Esophagus squamous epithelium (tissue), 5 donors: ENCODE data around the gene PAK6. TPM values are rescaled to one million over a fixed set of nuclear protein-coding genes. Genes with fewer than 3 reads are reported as not detected.

Experiments used
- DNase-seq: peaks from one replicate; lab custom pipeline; 2025; lab: John Stamatoyannopoulos, UW
- H3K27ac ChIP-seq, 4 donors: fragments of 200-600 bp; sonication (generic); one replicate each; pipeline ENCODE4 v1.5.1; 2016 to 2019; ENCODE audit warnings: mild to moderate bottlenecking in 1 of 4
- H3K27me3 ChIP-seq, 4 donors: fragments of 200-600 bp; sonication (generic); 1 replicate in 3 of 4; 2 replicates in 1 of 4; pipeline versions ENCODE4 v1.5.1 to v1.6.0; 2017 to 2021; ENCODE audit warnings: antibody characterized with exemption in 1 of 4
- H3K36me3 ChIP-seq, 3 donors: fragments of 200-600 bp; sonication (generic); one replicate each; pipeline ENCODE4 v1.5.1; 2016 to 2019
- H3K4me1 ChIP-seq, 3 donors: fragments of 200-600 bp; sonication (generic); one replicate each; pipeline ENCODE4 v1.5.1; 2017 to 2019
- H3K4me3 ChIP-seq, 4 donors: fragments of 200-600 bp; sonication (generic); 1 replicate in 3 of 4; 2 replicates in 1 of 4; pipeline ENCODE4 v1.5.1; 2016 to 2019; ENCODE audit warnings: mild to moderate bottlenecking in 2 of 4, moderate library complexity in 1 of 4
- H3K9me3 ChIP-seq, 3 donors: fragments of 200-600 bp; sonication (generic); one replicate each; pipeline ENCODE4 v1.5.1; 2016 to 2019
- CTCF ChIP-seq, 6 experiments: fragments of 450-650 bp in 4 of 6; fragments of 200-600 bp in 2 of 6; sonication (generic) in 2 of 6; IDR thresholded peaks; one replicate each; pipeline ENCODE4 v1.5.1; 2016 to 2019; ENCODE audit warnings: antibody characterized with exemption in 6 of 6, mild to moderate bottlenecking in 4 of 6, moderate library complexity in 4 of 6
- POLR2A ChIP-seq, 4 donors: fragments of 450-650 bp; IDR thresholded peaks; one replicate each; pipeline ENCODE4 v1.6.1; 2017; ENCODE audit warnings: antibody characterized with exemption in 4 of 4, mild to moderate bottlenecking in 4 of 4, moderate library complexity in 3 of 4
- WGBS, 2 donors: methylation state at CpG; one replicate each; pipeline ENCODE4 v1.1.5; 2018; 5-methylcytosine and 5-hydroxymethylcytosine counted together
- intact Hi-C: fragments of 100-400 bp; cut with DNase I; formaldehyde crosslinking; loops from one replicate; pipeline ENCODE4 v1.15.0; 2022
- total RNA-seq, 4 donors: library from RNA; depleted of rRNA; stranded (reverse); fragments of >200 nt; gene quantifications; one replicate each; pipeline ENCODE4 v1.1.0, GENCODE V29; 2016
- donor health status: DM: yes; HTN: yes; CAD: no.

PAK6 gene
- total RNA-seq, 4 donors from 2014 or later: 31.5 to 53.5 (median 37.2) TPM

GRCh38 chr15:40290918-40291574, 52.2 kb downstream of the PAK6 start:
- DNase-seq: no peak
- peak in 2 of 6 experiments; percentile 8 to 10 for TF ChIP-seq CTCF (IDR thresholded peaks at IDR 0.05)
- TF ChIP-seq POLR2A (IDR thresholded peaks at IDR 0.05): no peak
- H3K27ac ChIP-seq: no peak overlapping the region
- H3K4me1 ChIP-seq: peaks cover 4 to 15% (median 8%) of the 10 kb centered on the region in 3 donors
- peak overlapping the region; percentile 12 to 62 (median 35) for H3K4me3 ChIP-seq
- intact Hi-C loops: no loop called here
- WGBS, 2 donors: no CpG with 5 or more reads among the region's 68 CpGs
- no peaks in the 10 kb centered on the region for H3K36me3 ChIP-seq
- H3K9me3 ChIP-seq: no peaks in the 10 kb centered on the region
- H3K27me3 ChIP-seq: peaks cover 0 to 96% (median 0%) of the 10 kb centered on the region in 4 donors

GRCh38 chr15:40292246-40292645, 53.4 kb downstream of the PAK6 start:
- no peak overlapping the region for H3K4me3 ChIP-seq
- no peaks in the 10 kb centered on the region for H3K36me3 ChIP-seq
- H3K9me3 ChIP-seq: no peaks in the 10 kb centered on the region
- 61 to 68% methylated on average over 3 of the region's 3 CpGs for WGBS, 2 donors
- no peak for DNase-seq
- intact Hi-C loops: no loop called here
- peaks cover 4 to 18% (median 8%) of the 10 kb centered on the region in 3 donors for H3K4me1 ChIP-seq
- H3K27ac ChIP-seq: no peak overlapping the region
- peaks cover 0 to 92% (median 0%) of the 10 kb centered on the region in 4 donors for H3K27me3 ChIP-seq
- no peak for TF ChIP-seq CTCF (IDR thresholded peaks at IDR 0.05)
- no peak for TF ChIP-seq POLR2A (IDR thresholded peaks at IDR 0.05)

- Histone ChIP-seq H3K4me3 (no peak overlapping the region), H3K27me3 (peaks cover 0 to 86% (median 0%) of the 10 kb centered on the region in 4 donors), H3K36me3 (no peaks in the 10 kb centered on the region), H3K4me1 (peaks cover 4 to 18% (median 8%) of the 10 kb centered on the region in 3 donors), H3K27ac (no peak overlapping the region), H3K9me3 (no peaks in the 10 kb centered on the region)
- no peak for DNase-seq
- TF ChIP-seq POLR2A (IDR thresholded peaks at IDR 0.05) (no peak), CTCF (IDR thresholded peaks at IDR 0.05) (no peak)
- intact Hi-C loops: no loop called here
These were observed 54.1 kb downstream of the PAK6 start for GRCh38 chr15:40293006-40293405.

- no peak overlapping the region for H3K27ac ChIP-seq
- no peaks in the 10 kb centered on the region for H3K36me3 ChIP-seq
- 79 to 80% methylated on average over 5 to 11 of the region's 20 CpGs for WGBS, 2 donors
- TF ChIP-seq CTCF (IDR thresholded peaks at IDR 0.05) (no peak), POLR2A (IDR thresholded peaks at IDR 0.05) (no peak)
- H3K4me1 ChIP-seq: peaks cover 4 to 18% (median 8%) of the 10 kb centered on the region in 3 donors
- no peak for DNase-seq
- intact Hi-C loops: no loop called here
- H3K27me3 ChIP-seq: peaks cover 0 to 74% (median 0%) of the 10 kb centered on the region in 4 donors
- no peak overlapping the region for H3K4me3 ChIP-seq
- no peaks in the 10 kb centered on the region for H3K9me3 ChIP-seq
These were observed 55.3 kb downstream of the PAK6 start for GRCh38 chr15:40293905-40294895.
